ENCODE data around the gene HDAC4.

DNA sequence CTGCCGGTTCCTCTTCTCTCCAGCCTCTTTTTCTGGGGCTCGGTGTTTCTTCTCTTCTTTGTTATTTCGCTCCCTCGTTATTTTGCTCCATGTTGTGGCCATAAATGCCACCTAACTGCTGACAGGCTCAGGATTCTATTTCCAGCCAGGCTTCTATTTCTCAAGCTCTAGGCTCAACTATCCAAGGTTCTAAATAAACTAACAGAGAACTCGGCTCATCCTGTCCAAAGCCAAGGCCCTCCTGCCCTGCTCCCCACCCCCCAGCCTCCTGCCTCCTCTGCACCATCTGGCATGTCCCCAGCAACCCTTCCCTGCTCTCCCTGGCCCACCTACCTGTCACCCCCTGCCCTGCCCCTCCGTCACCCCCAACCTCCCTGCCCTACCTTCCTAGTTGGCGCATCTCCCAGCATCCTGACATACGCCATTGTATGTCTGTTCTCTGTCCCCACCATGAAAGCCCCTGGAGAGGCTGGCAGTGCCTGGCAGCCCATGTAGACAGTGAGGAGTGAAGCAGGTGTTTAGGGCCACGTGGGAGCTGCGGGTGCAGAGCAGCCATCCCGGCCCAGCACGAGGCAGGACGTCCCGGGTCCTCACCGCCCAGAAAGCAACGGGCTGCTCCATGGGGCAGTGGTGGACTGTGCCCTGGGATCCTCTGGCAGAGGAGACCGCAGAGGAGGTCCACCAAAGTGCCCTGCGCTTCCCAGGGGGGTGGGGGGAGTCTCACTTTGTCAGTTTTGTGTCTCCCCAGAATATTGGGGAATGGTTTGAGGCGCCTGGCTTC, 366.1 kb downstream of the HDAC4 start:
- TF ChIP-seq, protein P1, sequence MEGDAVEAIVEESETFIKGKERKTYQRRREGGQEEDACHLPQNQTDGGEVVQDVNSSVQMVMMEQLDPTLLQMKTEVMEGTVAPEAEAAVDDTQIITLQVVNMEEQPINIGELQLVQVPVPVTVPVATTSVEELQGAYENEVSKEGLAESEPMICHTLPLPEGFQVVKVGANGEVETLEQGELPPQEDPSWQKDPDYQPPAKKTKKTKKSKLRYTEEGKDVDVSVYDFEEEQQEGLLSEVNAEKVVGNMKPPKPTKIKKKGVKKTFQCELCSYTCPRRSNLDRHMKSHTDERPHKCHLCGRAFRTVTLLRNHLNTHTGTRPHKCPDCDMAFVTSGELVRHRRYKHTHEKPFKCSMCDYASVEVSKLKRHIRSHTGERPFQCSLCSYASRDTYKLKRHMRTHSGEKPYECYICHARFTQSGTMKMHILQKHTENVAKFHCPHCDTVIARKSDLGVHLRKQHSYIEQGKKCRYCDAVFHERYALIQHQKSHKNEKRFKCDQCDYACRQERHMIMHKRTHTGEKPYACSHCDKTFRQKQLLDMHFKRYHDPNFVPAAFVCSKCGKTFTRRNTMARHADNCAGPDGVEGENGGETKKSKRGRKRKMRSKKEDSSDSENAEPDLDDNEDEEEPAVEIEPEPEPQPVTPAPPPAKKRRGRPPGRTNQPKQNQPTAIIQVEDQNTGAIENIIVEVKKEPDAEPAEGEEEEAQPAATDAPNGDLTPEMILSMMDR (IDR thresholded peaks at IDR 0.05): no peak
- no peak for TF ChIP-seq POLR2A (IDR thresholded peaks at IDR 0.05)

All from testis (tissue), 2 donors.